Measurements from ENCODE around the gene TRIM62. TPM values are rescaled to one million over a fixed set of nuclear protein-coding genes. Genes with fewer than 3 reads are reported as not detected.

The TRIM62 gene
- 8.1 TPM for total RNA-seq

DNA sequence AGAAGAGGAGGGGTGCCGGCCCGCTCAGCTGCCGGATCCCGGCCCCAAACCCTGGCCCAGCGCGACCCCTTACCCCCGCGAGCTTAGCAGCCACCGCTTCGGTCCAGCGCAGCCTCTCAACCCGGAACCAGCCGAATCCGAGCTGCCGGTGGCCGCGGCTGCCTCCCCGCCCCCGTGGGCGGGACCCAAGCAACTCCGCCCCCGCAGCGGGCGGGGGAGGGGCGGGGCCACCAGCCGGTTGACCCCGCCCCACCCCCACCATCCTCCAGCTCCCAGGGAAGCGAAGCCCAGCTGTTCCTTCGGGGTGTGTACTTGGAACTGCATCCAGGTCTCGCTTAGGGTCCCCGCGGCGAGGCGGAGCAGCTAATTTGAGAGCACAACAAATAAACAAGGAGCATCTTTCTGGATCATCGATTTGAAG, at the start of gene TRIM62:
TSS of gene TRIM62 (minus strand) at position 123 of the 421 bp plus-strand sequence. CDS start 611 bp downstream, outside the sequence.
- peak; percentile 60 to 73 (median 72) for DNase-seq (ENCODE audit: low read depth in 2 of 3, low spot score in 2 of 3)

DNA sequence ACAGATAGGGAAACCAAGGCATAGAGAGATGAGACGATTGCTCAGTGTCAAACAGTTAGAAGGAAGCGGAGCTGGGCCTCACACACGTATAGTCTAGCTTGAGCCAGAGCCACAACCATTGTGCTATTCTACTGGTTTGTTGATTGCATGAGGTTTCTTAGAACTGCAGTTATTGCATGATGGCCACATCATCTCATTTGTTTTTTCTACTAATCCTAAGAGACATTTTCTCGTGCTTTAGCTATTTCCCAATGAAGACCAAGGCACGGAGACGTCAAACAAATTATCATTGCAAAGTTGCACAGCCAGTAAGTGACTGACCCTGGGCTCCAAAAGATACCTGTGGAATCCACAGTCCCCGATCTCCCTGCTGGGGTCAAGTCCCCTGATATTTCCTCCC, 49.3 kb upstream of the TRIM62 start:
- DNase-seq (ENCODE audit: low read depth in 2 of 3, low spot score in 2 of 3), result no peak

DNA sequence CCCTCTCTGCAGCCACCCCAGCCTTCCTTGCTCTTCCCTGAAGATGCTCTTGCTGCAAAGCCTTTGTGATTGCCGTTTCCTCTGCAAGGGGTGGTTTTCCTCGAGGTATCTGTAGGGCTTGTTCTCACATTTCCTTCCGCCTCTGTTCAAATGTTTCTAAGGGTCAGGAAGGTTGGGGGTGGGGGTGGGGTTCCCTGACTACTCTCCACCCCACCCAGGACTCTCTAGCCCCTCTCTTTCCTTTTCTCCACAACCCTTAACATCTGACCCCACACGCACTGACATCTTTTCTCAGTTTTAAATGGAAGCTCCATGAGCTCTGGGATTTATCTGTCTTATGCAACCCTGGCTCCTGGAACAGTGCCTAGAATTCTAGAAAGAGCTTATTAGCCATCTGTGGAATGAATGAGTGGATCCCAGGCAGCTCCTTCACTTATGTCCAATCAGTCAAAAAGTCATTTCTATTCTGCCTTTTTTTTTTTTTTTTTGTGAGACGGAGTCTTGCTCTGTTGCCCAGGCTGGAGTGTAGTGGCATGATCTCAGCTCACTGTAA, 47.2 kb upstream of the TRIM62 start:
- no peak for DNase-seq (ENCODE audit: low read depth in 2 of 3, low spot score in 2 of 3)

DNA sequence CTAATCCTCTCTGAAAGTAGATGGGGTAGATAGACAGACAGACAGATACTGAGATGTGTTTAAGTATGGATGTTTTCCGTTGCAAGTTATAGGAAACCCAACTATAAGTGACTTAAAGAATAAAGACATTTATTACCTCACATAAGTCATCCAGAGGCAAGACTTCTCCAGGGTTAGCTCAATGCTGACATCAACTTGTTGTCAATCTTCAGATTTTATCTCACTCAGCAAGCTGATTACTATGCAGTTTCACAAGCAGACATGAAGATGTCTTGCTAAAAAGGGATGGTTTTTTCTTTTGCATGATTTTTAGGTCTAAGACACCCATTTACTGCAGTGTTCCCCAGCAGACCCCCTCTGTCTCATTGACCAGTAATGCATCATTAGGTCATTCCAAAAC, 43.7 kb upstream of the TRIM62 start:
- DNase-seq (ENCODE audit: low read depth in 2 of 3, low spot score in 2 of 3), result no peak

DNA sequence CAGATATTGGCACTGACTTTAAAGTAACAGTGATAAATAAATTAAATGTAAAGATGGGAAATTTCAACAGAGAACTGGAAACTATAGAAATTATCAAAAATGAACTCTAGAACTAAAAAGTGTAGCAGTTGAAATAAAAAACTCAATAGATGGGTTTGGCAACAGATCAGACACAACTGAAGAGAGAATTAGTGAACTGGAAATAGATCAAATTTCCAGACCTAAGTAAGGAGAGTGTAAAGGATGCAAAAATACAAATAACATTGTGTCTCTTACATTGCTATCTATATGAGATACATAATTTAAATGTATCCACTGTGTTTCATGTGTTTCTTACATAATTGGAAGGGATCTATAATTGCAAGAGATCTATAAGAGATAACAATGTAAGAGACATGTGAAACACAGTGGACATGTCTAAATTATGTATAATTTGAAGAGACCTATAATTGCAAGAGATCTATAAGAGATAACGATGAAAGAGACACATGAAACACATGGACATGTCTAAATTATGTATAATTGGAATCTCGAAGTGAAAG, 42.4 kb upstream of the TRIM62 start:
- DNase-seq (ENCODE audit: low read depth in 2 of 3, low spot score in 2 of 3), result no peak

DNA sequence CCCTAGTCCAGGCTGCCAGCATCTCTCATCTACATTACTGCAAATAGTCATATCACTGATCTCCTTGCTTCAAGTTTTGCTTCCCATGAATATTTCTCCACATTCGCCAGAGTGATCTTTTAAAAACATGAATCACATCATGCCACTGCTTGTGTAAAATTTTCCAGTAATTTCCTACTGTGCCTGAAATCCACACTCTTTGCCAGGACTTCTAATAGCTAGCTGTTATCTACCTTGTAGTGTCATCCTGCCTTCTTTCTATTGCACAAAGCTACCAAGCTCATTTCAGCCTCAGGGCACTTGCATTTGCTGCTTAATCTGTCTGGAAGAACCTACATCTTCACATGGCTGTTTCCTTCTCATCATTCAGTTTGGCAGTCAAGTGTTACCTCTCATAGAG, 40.5 kb upstream of the TRIM62 start:
- no peak for DNase-seq (ENCODE audit: low read depth in 2 of 3, low spot score in 2 of 3)

DNA sequence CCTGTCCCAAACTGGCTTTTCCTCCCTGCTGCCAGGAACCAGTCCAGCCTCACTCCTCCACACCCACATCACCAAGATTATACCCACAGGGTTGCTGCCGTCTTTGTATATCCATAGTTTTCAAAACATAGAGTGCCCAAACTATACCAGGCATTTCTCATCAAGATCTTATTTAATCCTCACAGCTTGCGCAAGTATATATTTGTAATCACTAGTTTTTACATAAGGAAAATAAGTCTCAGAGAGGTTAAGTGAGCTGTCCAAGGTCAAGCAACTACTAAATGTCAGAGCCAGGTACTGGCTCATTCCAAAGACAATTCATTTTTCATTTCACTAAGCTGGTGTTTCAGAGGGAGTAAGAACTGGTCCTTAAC, 39.5 kb upstream of the TRIM62 start:
- DNase-seq (ENCODE audit: low read depth in 2 of 3, low spot score in 2 of 3), result no peak

DNA sequence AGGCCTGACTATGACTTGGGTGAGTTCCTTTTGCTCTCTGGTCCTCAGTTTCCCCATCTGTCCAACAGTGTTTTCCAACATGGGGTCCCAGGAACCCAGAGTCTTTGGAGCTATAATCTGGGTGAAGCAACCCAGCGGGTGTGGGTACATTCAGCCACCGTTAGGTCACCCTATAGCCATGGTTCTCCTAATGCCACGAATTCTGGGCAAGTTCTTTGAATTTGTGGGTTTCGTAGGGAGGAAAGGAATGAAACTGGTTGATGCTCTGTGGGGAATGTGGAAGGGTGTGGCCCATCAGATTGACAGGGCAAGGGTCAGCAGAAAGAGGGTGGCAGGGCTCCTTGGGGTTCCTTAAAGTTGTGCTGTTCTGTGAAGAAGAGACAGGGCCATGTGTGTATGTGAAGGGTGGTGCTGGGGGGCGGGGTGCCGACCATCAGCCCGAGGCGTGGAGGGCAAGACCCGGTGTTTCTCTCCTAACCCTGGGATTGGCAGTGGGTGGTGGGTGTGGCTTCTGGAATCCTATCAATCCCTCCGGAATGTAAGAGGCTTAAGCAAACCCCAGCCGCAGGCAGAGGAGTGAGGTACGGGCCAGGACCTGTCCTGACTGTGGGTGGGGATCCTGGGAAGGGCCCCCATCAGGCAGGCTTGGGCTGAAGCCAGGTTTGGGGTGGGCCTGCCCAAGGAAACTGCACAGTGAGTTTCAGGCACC, 39.0 kb upstream of the TRIM62 start:
- no peak for DNase-seq (ENCODE audit: low read depth in 2 of 3, low spot score in 2 of 3)

DNA sequence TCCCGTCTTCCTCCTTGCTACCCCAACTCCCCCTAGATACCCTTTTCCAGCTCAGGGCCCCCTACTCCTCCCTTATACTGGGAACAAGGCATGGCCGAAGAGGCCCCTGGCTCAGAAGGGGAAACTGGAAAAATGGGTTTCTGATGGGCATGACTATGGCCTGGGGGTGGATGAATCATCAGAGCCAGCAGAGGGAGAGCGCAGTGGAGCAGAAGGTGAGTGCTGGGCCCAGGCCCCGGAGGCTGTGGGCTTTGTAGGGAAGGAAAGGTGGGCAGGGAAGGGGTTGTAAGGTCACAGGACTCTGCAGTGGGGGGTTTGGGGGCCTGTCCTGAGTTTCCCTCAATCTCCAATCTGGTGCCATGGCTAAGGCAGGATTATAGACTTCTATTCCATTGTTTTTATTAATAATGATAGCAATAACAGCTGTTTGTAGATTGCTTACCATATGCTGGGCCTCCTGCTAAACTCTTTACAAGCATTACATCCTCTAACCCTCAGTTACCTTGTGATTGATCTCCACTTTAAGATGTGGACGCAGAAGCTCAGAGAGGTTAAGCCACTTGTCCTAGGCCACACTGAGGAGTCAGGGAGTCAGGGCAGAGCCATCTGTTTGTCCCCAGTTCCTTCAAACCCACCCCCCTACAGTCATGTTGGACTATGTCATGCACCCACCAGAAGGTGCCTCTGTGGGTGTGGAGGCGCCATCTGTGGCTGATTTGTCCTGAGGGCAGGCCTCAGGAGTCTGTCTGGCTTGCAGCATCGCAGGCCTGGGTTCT, 38.2 kb upstream of the TRIM62 start:
- no peak for DNase-seq (ENCODE audit: low read depth in 2 of 3, low spot score in 2 of 3)

DNA sequence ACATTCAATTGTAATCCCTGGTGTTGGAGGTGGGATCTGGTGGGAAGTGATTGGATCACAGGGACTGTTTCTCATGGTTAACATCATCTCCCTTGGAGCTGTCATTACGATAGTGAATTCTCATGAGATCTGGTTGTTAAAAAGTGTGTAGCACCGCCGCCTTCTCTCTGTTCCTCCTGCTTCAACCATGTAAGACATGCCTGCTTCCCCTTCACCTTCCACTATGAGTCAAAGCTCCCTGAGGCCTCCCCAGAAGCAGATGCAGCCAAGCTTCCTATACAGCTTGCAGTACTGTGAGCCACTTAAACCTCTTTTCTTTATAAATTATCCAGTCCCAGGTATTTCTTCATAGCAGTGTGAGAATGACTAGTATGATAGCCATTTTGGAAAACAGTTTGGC, 30.1 kb upstream of the TRIM62 start:
- no peak for DNase-seq (ENCODE audit: low read depth in 2 of 3, low spot score in 2 of 3)

DNA sequence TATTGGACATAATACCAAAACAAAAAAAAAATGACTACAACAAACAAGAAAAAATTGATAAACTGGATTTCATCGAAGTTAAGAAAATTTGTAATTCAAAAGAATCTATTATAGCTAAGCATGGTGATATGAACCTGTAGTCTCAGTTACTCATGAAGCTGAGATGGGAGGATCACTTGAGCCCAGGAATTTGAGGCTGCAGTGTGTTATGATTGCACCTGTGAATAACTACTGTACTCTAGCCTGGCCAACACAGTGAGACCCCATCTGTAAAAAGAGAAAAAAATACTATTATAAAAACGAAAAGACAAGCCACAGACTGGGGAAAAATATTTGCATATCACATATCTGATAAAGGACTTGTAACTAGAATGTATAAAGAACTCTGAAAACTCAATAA, 24.5 kb upstream of the TRIM62 start:
- no peak for DNase-seq (ENCODE audit: low read depth in 2 of 3, low spot score in 2 of 3)

DNA sequence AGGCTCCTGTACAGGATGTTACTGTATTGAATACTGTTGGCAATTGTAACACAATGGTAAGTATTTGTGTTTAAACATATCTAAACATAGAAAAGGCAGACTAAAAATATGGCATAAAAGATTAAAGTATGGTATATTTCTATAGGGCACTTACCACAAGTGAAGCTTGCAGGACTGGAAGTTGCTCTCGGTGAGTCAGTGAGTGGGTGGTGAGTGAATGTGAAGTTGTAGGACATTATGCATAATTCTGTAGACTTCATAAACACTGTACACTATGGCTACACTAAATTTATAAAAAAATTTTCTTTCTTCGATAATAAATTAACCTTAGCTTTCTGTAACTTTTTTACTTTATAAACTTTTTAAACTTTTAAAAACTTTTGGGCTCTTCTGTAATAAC, 13.7 kb upstream of the TRIM62 start:
- DNase-seq (ENCODE audit: low read depth in 2 of 3, low spot score in 2 of 3), result no peak

DNA sequence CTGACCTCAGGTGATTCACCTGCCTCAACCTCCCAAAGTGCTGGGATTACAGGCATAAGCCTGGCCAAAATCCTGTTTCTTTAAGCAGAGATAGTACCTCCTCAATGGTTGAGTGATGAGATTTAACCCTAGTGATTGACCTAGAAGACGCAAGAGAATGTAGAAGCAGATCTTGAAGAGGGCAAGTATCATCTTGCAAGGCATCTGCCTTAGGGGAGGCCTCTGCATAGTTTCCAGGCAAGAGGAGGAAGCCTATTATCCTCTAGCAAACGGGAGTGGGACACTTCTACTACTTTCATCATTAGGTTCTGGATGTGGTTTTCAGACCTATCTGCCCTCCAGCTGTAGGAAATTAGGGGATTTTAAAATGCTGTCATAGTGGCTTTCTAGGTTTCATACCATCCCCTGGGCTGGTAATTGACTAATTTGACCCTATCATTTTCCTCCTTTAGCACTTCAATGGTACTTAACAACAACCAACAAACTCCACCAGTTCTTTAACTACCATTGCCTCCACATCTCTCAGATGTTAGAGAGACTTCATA, 10.0 kb upstream of the TRIM62 start:
- no peak for DNase-seq (ENCODE audit: low read depth in 2 of 3, low spot score in 2 of 3)

DNA sequence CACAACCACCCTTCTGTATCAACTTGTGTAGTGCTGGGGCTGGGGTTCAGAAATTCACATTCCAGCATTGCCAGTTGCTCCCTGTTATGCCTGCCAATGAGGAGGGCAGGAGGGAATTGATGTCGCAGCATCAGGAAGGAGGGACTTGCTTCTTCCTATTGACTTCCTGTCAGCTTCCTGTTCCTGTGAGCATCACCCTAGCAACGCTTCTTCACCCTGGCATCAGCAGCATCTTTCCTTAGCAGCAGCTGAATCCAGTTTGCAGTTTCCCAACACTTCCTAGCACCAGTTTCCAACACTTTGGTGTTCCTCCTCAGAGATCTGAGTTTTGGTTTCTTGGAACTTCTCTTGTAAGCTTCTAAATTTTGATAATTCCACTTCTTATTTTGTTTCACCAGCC, 8.9 kb upstream of the TRIM62 start:
- no peak for DNase-seq (ENCODE audit: low read depth in 2 of 3, low spot score in 2 of 3)

DNA sequence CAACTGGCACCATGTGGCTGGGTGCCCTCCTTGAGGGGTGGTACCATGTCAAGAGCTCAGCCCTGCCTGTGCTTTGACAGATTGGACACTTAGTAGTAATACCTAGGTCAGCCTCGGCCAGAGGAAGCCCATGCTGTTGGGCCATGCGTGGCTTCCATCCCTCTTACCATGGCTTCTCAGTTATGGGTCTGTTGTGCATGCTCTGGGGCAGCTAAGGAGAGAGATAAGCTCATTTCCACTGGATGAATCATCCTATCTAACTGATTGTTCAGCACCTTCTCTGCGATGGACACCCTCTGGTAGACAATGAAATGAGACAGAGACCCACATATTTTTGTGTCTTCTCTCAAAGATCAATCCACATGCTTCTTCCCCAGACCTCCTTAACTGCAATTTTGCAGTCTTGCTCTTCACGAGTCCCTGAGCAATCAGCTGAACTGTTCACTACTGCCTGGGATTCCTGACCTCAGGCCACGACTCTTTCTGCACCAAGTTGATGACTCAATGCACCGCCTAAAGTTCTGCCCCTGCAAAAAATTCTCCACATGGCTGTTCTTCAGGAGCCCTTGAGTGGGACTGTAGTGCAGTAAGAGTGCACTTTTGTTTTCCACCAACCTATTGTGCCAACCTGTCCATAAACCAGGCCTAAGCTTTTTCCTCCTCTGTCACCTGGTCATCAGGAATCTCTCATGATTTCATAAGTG, 6.9 kb upstream of the TRIM62 start:
- no peak for DNase-seq (ENCODE audit: low read depth in 2 of 3, low spot score in 2 of 3)

DNA sequence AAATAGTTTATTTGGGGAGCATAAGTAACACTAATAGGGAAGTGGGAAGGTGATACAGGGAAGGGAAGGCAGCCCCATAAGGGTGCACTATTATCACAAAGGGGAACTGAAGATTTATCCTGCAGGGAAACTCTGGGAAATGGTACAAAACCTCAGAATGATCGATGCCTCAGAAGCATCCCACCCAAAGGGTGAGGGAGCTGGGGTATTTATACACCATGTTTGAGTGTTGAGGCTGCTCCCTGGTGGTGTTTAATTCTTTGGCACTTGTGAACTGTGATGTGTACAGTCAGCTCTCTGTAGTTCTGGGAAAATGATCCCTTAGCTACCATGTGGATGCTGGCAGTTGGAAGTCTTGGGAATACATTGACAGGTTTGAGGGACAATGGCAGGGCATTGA, 5.1 kb upstream of the TRIM62 start:
- no peak for DNase-seq (ENCODE audit: low read depth in 2 of 3, low spot score in 2 of 3)

DNA sequence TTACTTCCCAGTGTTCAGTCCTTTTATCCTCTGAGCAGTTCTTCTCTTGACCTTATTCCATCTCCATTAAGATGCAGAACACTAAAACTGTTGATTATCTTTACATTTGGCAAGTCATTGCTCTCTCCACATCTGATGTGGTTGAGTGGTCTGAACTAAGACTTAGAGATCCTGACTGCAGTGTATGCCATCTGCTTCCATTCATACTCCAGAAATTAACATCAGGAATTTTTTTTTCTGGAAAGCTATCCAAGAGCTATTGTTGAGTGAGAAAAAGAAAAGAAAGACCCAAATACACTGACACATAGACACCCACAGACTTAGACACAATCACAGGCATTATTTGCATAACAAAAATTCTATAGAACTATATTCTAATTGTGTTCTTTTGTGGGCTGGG, 3.7 kb upstream of the TRIM62 start:
- DNase-seq (ENCODE audit: low read depth in 2 of 3, low spot score in 2 of 3), result no peak

DNA sequence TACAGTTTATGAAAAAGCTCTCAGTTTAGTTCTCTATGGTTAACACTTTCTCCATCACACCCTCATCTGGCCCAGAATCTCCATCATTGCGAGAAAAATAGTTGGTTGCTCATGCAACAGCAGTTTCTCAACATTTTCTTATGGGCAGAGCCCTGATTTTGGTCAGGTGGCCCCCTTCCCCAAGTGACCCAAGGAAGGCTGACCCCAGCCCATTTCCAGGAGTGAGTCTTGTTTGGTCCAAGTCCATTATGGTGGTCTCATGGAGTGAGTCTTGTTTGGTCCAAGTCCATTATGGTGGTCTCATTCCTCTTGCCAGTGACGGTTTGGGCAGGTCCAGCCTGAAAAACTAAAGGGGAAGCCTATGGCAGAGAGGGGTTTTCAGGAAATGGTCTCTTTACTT, 1.5 kb upstream of the TRIM62 start:
- no peak for DNase-seq (ENCODE audit: low read depth in 2 of 3, low spot score in 2 of 3)

DNA sequence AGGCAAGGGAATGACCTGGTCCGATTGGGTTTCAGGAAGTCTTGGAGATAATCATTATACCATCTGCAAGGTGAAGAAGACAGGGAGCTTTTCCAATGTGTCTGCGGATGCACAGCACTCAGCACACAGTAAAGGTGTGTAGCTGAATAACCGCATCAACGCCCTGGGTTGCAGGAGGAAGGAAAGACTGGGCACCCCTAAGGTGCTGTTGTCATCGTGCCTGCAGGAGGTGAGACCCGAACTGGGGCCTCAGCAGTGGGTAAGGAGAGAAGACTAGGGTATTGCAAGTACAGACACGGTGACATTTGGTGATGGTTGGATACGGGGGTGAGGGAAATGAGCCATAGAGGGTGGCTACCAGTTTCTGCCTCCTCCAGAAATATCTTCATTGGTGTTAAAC, 1.1 kb upstream of the TRIM62 start:
- DNase-seq (ENCODE audit: low read depth in 2 of 3, low spot score in 2 of 3), result no peak

DNA sequence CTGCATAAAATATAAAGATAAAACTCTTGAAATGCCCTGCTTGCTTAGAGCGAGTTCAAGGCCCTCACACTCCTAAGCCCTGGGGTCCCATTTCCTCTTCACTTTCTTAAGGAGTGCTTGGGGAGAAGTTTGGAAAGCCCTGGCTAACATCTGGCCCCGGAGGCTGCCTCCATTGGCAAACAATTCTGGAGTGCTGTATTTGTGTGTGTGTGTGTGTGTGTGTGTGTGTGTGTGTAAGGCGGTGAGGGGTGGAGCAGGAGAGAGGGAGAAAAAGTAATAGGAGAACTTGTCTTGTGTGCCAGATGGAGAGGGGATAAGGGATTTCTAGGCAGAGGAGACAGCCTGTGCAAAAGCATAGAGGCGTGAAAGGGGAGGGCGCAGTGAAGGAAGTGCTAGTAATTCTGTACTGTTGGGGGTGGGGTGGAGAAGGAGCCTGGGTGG, 578 bp upstream of the TRIM62 start:
- DNase-seq (ENCODE audit: low read depth in 2 of 3, low spot score in 2 of 3), result no peak

Measured in hematopoietic multipotent progenitor cell (in vitro differentiated cells).